Subcutaneous adipose tissue (tissue), 4 donors: ENCODE results near the gene ZPR1. TPM values are rescaled to one million over a fixed set of nuclear protein-coding genes. Genes with fewer than 3 reads are reported as not detected.

Experiments used
- CTCF ChIP-seq: fragments of 450-650 bp; IDR thresholded peaks from one replicate; pipeline ENCODE4 v1.5.1; 2016; ENCODE audit warnings: low read depth, mild to moderate bottlenecking, control low read depth, antibody characterized with exemption, moderate library complexity
- total RNA-seq, 4 donors: library from RNA; depleted of rRNA; stranded (reverse); fragments of >200 nt; gene quantifications; one replicate each; pipeline ENCODE4 v1.1.0, GENCODE V29; 2016

The ZPR1 gene
- total RNA-seq, 4 donors from 2014 or later, result 27.6 to 39.4 (median 31.2) TPM

- no peak for TF ChIP-seq CTCF
Observed at GRCh38 chr11:116807601-116808261, 19.9 kb upstream of the ZPR1 start.

GRCh38 chr11:116804001-116804400 lies 16.2 kb upstream of the ZPR1 start:
- no peak for TF ChIP-seq CTCF

GRCh38 chr11:116800610-116801009 lies 12.8 kb upstream of the ZPR1 start:
- no peak for TF ChIP-seq CTCF

- no peak for TF ChIP-seq CTCF
Observed at GRCh38 chr11:116798368-116798767, 10.5 kb upstream of the ZPR1 start.

GRCh38 chr11:116797816-116798215 lies 10.0 kb upstream of the ZPR1 start:
- no peak for TF ChIP-seq CTCF

GRCh38 chr11:116796548-116796947 lies 8.7 kb upstream of the ZPR1 start:
- TF ChIP-seq CTCF, result no peak

GRCh38 chr11:116794851-116795250 lies 7.0 kb upstream of the ZPR1 start:
- no peak for TF ChIP-seq CTCF
